BLaER1 treated with 17β-estradiol and CSF1 and Interleukin-3, amounts not matched to agents 10 nM and 100 nM (cell line): ENCODE data around the gene TSEN15.

ENCODE experiments used
- H3K27ac ChIP-seq, 11 experiments: shearing (Covaris generic); formaldehyde crosslinking; 2 replicates each; pipeline ENCODE4 v1.8.1; 2022
- H3K27me3 ChIP-seq, 11 experiments: shearing (Covaris generic); formaldehyde crosslinking; 2 replicates each; pipeline ENCODE4 v1.8.1; 2022
- H3K36me3 ChIP-seq, 11 experiments: shearing (Covaris generic); formaldehyde crosslinking; 2 replicates each; pipeline ENCODE4 v1.8.1; 2022
- H3K4me1 ChIP-seq, 10 experiments: shearing (Covaris generic); formaldehyde crosslinking; 2 replicates each; pipeline ENCODE4 v1.8.1; 2022
- H3K4me2 ChIP-seq, 11 experiments: shearing (Covaris generic); formaldehyde crosslinking; 2 replicates each; pipeline ENCODE4 v1.8.1; 2022
- H3K4me3 ChIP-seq, 10 experiments: shearing (Covaris generic); formaldehyde crosslinking; 2 replicates each; pipeline ENCODE4 v1.8.1; 2022
- H3K9ac ChIP-seq, 11 experiments: shearing (Covaris generic); formaldehyde crosslinking; 2 replicates each; pipeline ENCODE4 v1.8.1; 2022
- H3K9me3 ChIP-seq, 11 experiments: shearing (Covaris generic); formaldehyde crosslinking; replicated peaks in 1 of 11; 2 replicates each; pipeline ENCODE4 v1.8.1; 2022
- H4K20me1 ChIP-seq, 11 experiments: shearing (Covaris generic); formaldehyde crosslinking; 2 replicates each; pipeline ENCODE4 v1.8.1; 2022
- Cebpa-rat ChIP-seq, 11 experiments: shearing (Covaris generic); IDR thresholded peaks; 2 replicates each; pipeline ENCODE4 v1.8.1; 2022

TSEN15 gene

GRCh38 chr1:184112176-184112948 is 60.8 kb downstream of the TSEN15 start:
- H3K27ac ChIP-seq: no peak overlapping the region
- no peak overlapping the region for H3K9ac ChIP-seq
- no peak overlapping the region for H3K4me2 ChIP-seq
- H3K9me3 ChIP-seq: peaks cover 0 to 16% (median 10%) of the 10 kb centered on the region in 11 experiments; a peak in 15 of 22 replicates
- H3K4me1 ChIP-seq: no peaks in the 10 kb centered on the region
- H3K4me3 ChIP-seq: no peak overlapping the region
- no peaks in the 10 kb centered on the region for H4K20me1 ChIP-seq
- H3K27me3 ChIP-seq: no peaks in the 10 kb centered on the region
- peaks cover 0 to 2% (median 0%) of the 10 kb centered on the region in 11 experiments; a peak in 1 of 22 replicates for H3K36me3 ChIP-seq
- TF ChIP-seq Cebpa-rat (IDR thresholded peaks at IDR 0.05): no peak

GRCh38 chr1:184113251-184113650 is 61.7 kb downstream of the TSEN15 start:
- Histone ChIP-seq H3K9me3 (peaks cover 0 to 15% (median 6%) of the 10 kb centered on the region in 11 experiments; a peak in 10 of 22 replicates), H4K20me1 (no peaks in the 10 kb centered on the region), H3K4me3 (no peak overlapping the region), H3K27ac (no peak overlapping the region), H3K36me3 (no peaks in the 10 kb centered on the region), H3K4me1 (no peaks in the 10 kb centered on the region), H3K9ac (no peak overlapping the region), H3K27me3 (no peaks in the 10 kb centered on the region), H3K4me2 (no peak overlapping the region)
- TF ChIP-seq Cebpa-rat (IDR thresholded peaks at IDR 0.05): no peak

GRCh38 chr1:184114818-184115398 is 63.4 kb downstream of the TSEN15 start:
- Histone ChIP-seq H3K4me3 (no peak overlapping the region), H4K20me1 (no peaks in the 10 kb centered on the region), H3K27me3 (no peaks in the 10 kb centered on the region), H3K27ac (no peak overlapping the region), H3K4me2 (no peak overlapping the region), H3K36me3 (no peaks in the 10 kb centered on the region), H3K9ac (no peak overlapping the region), H3K4me1 (no peaks in the 10 kb centered on the region), H3K9me3 (peaks cover 0 to 15% (median 0%) of the 10 kb centered on the region in 11 experiments; a peak in 7 of 22 replicates)
- no peak for TF ChIP-seq Cebpa-rat (IDR thresholded peaks at IDR 0.05)

GRCh38 chr1:184116287-184116686 is 64.8 kb downstream of the TSEN15 start:
- Histone ChIP-seq H3K4me1 (no peaks in the 10 kb centered on the region), H3K27ac (no peak overlapping the region), H3K9me3 (0 out of 22 replicates have a peak, but pooled peaks cover 0 to 7% (median 0%) of the 10 kb centered on the region in 11 experiments), H3K9ac (no peak overlapping the region), H3K4me2 (no peak overlapping the region), H3K36me3 (no peaks in the 10 kb centered on the region; a peak in 1 of 22 replicates), H3K4me3 (no peak overlapping the region), H4K20me1 (no peaks in the 10 kb centered on the region), H3K27me3 (no peaks in the 10 kb centered on the region)
- TF ChIP-seq Cebpa-rat (IDR thresholded peaks at IDR 0.05): no peak

- Histone ChIP-seq H4K20me1 (no peaks in the 10 kb centered on the region), H3K4me2 (0 out of 22 replicates have a peak overlapping the region, but pooled peaks of 1 of the 11 experiments have one; percentile 2), H3K27me3 (no peaks in the 10 kb centered on the region), H3K9ac (no peak overlapping the region), H3K4me3 (no peak overlapping the region), H3K9me3 (0 out of 22 replicates have a peak, but pooled peaks cover 0 to 6% (median 0%) of the 10 kb centered on the region in 11 experiments), H3K36me3 (no peaks in the 10 kb centered on the region; a peak in 1 of 22 replicates), H3K27ac (peak overlapping the region in 1 of 11 experiments; percentile 20; a peak in 1 of 22 replicates), H3K4me1 (no peaks in the 10 kb centered on the region)
- TF ChIP-seq Cebpa-rat (IDR thresholded peaks at IDR 0.05): no peak
Observed at GRCh38 chr1:184118046-184118445, 66.5 kb downstream of the TSEN15 start.
